GM12872 (cell line): Measurements from ENCODE around the gene SLC25A23.

ENCODE experiments used
- CTCF ChIP-seq: IDR thresholded peaks from 3 replicates; pipeline ENCODE4 v1.5.1; 2011; ENCODE audit warnings: low read depth, mild to moderate bottlenecking, low read length, moderate library complexity; ENCODE audit not compliant: insufficient read depth

SLC25A23 gene

DNA sequence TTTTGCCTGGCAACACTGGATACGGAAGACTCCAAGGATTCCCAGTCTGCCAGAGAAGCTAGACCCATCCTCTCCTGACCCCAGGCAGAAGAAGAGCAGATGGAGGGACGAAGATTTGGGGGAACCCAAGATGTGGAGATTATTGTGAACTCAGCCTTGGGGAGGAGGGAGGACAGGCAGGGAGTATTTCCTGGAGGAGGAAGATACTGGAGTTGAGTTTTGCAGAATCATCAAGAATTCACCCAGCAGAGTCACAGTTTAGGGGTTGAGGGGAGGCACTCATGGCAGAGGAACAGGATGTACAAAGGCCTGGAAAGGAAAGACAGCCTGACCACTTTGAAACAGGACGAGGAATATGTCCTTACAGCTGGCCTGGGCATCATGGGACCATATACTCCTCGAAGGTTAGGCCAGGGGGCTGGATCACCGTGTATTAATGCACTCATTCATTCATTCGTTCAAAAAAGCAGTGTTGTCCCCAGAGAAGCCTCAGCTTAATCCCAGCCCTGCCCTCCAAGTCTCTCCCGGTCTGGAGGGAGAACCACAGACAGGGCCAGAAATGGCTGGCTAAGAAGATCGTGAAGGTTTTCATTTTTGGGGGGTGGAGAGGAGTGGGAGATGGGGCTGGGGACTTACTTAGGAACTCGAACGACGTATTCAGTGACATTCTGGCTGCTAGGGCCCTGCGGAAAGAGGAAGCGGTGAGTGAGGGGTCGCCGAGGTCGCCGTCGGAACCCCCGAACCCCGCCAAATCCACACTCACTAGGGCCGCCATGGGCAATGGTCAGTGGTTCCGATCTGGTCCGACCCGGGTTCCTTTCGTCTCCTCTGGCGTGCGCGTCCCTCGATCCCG lies 67.1 kb downstream of the SLC25A23 start:
- no peak for TF ChIP-seq CTCF
